GM23338 (cell line): ENCODE results near the gene AGFG1. TPM values are rescaled to one million over a fixed set of nuclear protein-coding genes. Genes with fewer than 3 reads are reported as not detected.
A peak's percentile ranks its signal among the peaks of the same experiment; 100 is the strongest.

Source experiments
- ATAC-seq: fragments of 200-7000 bp; cut with Tn5 transposase; 3 replicates; pipeline ENCODE4 v1.9.1; 2020
- DNase-seq: peaks from one replicate; pipeline ENCODE4 v3.0.0-alpha.2; 2015; ENCODE audit warnings: low spot score
- H2AFZ ChIP-seq: fragments of 200-600 bp; sonication (generic); 2 replicates; pipeline ENCODE4 v1.8.0; 2016; ENCODE audit warnings: antibody characterized with exemption, mild to moderate bottlenecking, moderate library complexity
- H3F3A ChIP-seq: fragments of 200-600 bp; sonication (generic); replicated peaks from 2 replicates; pipeline ENCODE4 v1.8.0; 2017; ENCODE audit warnings: antibody characterized with exemption, mixed run types, low read depth
- H3K27ac ChIP-seq: fragments of 200-600 bp; sonication (generic); 2 replicates; pipeline ENCODE4 v1.6.1; 2016; ENCODE audit warnings: low read depth
- H3K27me3 ChIP-seq: fragments of 200-600 bp; sonication (generic); 2 replicates; pipeline ENCODE4 v1.8.0; 2016; ENCODE audit warnings: mild to moderate bottlenecking, mixed run types, moderate library complexity; ENCODE audit not compliant: insufficient read depth
- H3K36me3 ChIP-seq: fragments of 200-600 bp; sonication (generic); 2 replicates; pipeline ENCODE4 v1.8.0; 2016; ENCODE audit warnings: mild to moderate bottlenecking; ENCODE audit not compliant: insufficient read depth
- H3K4me1 ChIP-seq: fragments of 200-600 bp; sonication (generic); 2 replicates; pipeline ENCODE4 v1.8.0; 2016; ENCODE audit warnings: mild to moderate bottlenecking, moderate library complexity; ENCODE audit not compliant: insufficient read depth
- H3K4me2 ChIP-seq: fragments of 200-600 bp; sonication (generic); 2 replicates; pipeline ENCODE4 v1.7.1; 2017; ENCODE audit warnings: mixed run types
- H3K4me3 ChIP-seq: fragments of 200-600 bp; sonication (generic); 2 replicates; pipeline ENCODE4 v1.6.1; 2016; ENCODE audit warnings: mixed run types
- H3K79me2 ChIP-seq: fragments of 200-600 bp; sonication (generic); replicated peaks from 2 replicates; pipeline ENCODE4 v1.8.0; 2017; ENCODE audit warnings: mild to moderate bottlenecking; ENCODE audit not compliant: insufficient read depth
- H3K9me2 ChIP-seq: fragments of 200-600 bp; sonication (generic); 2 replicates; pipeline ENCODE4 v1.8.0; 2017; ENCODE audit not compliant: insufficient read depth
- H4K20me1 ChIP-seq: fragments of 200-600 bp; sonication (generic); replicated peaks from 2 replicates; pipeline ENCODE4 v1.8.0; 2017; ENCODE audit warnings: mild to moderate bottlenecking; ENCODE audit not compliant: insufficient read depth
- H3K27ac Mint-ChIP-seq: 2 replicates; pipeline ENCODE4 v1.8.0; 2020; ENCODE audit warnings: inconsistent platforms, mild to moderate bottlenecking, moderate library complexity, mixed read lengths
- H3K27me3 Mint-ChIP-seq: 3 replicates; pipeline ENCODE4 v1.8.0; 2022; ENCODE audit warnings: low read depth, mild to moderate bottlenecking, moderate library complexity, mixed read lengths, inconsistent platforms; ENCODE audit not compliant: insufficient read depth, poor library complexity
- H3K36me3 Mint-ChIP-seq: 3 replicates; pipeline ENCODE4 v1.8.0; 2021; ENCODE audit warnings: low read depth, mild to moderate bottlenecking, inconsistent platforms, moderate library complexity, mixed read lengths
- H3K4me1 Mint-ChIP-seq: 3 replicates; pipeline ENCODE4 v1.8.0; 2020; ENCODE audit warnings: mild to moderate bottlenecking, inconsistent platforms, mixed read lengths
- H3K4me3 Mint-ChIP-seq: 3 replicates; pipeline ENCODE4 v1.8.0; 2021; ENCODE audit warnings: moderate library complexity, mild to moderate bottlenecking, inconsistent platforms, mixed read lengths
- H3K9me3 Mint-ChIP-seq: 3 replicates; pipeline ENCODE4 v1.8.0; 2020; ENCODE audit warnings: moderate library complexity, mild to moderate bottlenecking, inconsistent platforms, mixed read lengths
- CREB1 ChIP-seq: fragments of 250-450 bp; sonication (Bioruptor Pico); IDR thresholded peaks from 2 replicates; pipeline ENCODE4 v1.5.0; 2020; ENCODE audit warnings: low read depth, mild to moderate bottlenecking, moderate library complexity
- EZH2phosphoT487 ChIP-seq: fragments of 200-600 bp; sonication (generic); IDR thresholded peaks from one replicate; pipeline ENCODE4 v1.8.1; 2018; ENCODE audit warnings: antibody characterized with exemption; ENCODE audit not compliant: unreplicated experiment
- NANOG ChIP-seq: IDR thresholded peaks from 2 replicates; pipeline ENCODE4 v1.6.1; 2016; ENCODE audit warnings: antibody characterized with exemption, borderline replicate concordance
- POLR2AphosphoS5 ChIP-seq: IDR thresholded peaks from 2 replicates; pipeline ENCODE4 v1.6.1; 2016; ENCODE audit warnings: antibody characterized with exemption, low read depth
- REST ChIP-seq: IDR thresholded peaks from one replicate; pipeline ENCODE4 v1.6.1; 2018; ENCODE audit warnings: antibody characterized with exemption; ENCODE audit not compliant: unreplicated experiment
- ZNF331 ChIP-seq: fragments of 250-450 bp; sonication (Bioruptor Pico); IDR thresholded peaks from 2 replicates; pipeline ENCODE4 v1.5.0; 2020; ENCODE audit warnings: low read depth, mild to moderate bottlenecking, moderate library complexity
- polyA plus RNA-seq: library from polyadenylated mRNA; unstranded; fragments of >200 nt; fragmentation: Nextera tagmentation; extraction: Ambion mirVana; gene quantifications from 2 replicates; pipeline ENCODE4 v1.2.1, GENCODE V29; 2016
- total RNA-seq: library from RNA; depleted of rRNA; stranded (reverse); fragments of >200 nt; shearing (Covaris generic); gene quantifications from 2 replicates; pipeline ENCODE4 v1.2.3, GENCODE V29; 2014
- TF ChIP-seq, protein P1 (sequence below): fragments of 250-450 bp; sonication (Bioruptor Pico); IDR thresholded peaks from 2 replicates; pipeline ENCODE4 v1.5.0; 2020; ENCODE audit warnings: mild to moderate bottlenecking, moderate library complexity
- TF ChIP-seq, protein P2 (sequence below), 2 experiments: fragments of 200-600 bp in 1 of 2; sonication (generic) in 1 of 2; conservative IDR thresholded peaks; 2 replicates each; pipeline versions ENCODE4 v1.5.1 to v1.6.1; 2016 to 2017; ENCODE audit warnings: antibody characterized with exemption in 2 of 2, low read depth in 2 of 2, mild to moderate bottlenecking in 2 of 2, moderate library complexity in 1 of 2
- TF ChIP-seq, protein P3 (sequence below): IDR thresholded peaks from 2 replicates; pipeline ENCODE4 v1.6.1; 2016; ENCODE audit warnings: antibody characterized with exemption

AGFG1 gene
- total and polyA plus RNA-seq, 2 experiments from 2014 or later = 14.5 to 113 TPM

DNA sequence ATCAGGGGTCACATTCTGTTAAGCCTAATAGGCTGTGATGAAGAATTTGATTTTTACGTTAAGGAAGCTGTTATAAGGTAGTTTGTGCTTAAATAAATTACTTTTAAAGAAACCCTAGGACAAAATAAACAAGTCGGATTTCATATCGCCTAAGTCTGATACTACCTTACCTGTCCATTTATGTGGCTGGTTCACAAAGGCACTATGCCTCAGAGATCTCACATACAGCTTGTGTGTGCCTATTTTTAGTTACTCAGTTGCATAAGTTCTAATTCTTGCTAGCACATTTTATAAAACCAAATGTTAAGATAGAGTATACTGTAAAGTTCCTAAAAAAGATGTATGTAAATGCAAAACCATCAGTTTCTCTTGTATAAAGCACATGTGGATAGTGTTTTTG lies 40.0 kb downstream of the AGFG1 start (continued):
- TF ChIP-seq, protein P1, sequence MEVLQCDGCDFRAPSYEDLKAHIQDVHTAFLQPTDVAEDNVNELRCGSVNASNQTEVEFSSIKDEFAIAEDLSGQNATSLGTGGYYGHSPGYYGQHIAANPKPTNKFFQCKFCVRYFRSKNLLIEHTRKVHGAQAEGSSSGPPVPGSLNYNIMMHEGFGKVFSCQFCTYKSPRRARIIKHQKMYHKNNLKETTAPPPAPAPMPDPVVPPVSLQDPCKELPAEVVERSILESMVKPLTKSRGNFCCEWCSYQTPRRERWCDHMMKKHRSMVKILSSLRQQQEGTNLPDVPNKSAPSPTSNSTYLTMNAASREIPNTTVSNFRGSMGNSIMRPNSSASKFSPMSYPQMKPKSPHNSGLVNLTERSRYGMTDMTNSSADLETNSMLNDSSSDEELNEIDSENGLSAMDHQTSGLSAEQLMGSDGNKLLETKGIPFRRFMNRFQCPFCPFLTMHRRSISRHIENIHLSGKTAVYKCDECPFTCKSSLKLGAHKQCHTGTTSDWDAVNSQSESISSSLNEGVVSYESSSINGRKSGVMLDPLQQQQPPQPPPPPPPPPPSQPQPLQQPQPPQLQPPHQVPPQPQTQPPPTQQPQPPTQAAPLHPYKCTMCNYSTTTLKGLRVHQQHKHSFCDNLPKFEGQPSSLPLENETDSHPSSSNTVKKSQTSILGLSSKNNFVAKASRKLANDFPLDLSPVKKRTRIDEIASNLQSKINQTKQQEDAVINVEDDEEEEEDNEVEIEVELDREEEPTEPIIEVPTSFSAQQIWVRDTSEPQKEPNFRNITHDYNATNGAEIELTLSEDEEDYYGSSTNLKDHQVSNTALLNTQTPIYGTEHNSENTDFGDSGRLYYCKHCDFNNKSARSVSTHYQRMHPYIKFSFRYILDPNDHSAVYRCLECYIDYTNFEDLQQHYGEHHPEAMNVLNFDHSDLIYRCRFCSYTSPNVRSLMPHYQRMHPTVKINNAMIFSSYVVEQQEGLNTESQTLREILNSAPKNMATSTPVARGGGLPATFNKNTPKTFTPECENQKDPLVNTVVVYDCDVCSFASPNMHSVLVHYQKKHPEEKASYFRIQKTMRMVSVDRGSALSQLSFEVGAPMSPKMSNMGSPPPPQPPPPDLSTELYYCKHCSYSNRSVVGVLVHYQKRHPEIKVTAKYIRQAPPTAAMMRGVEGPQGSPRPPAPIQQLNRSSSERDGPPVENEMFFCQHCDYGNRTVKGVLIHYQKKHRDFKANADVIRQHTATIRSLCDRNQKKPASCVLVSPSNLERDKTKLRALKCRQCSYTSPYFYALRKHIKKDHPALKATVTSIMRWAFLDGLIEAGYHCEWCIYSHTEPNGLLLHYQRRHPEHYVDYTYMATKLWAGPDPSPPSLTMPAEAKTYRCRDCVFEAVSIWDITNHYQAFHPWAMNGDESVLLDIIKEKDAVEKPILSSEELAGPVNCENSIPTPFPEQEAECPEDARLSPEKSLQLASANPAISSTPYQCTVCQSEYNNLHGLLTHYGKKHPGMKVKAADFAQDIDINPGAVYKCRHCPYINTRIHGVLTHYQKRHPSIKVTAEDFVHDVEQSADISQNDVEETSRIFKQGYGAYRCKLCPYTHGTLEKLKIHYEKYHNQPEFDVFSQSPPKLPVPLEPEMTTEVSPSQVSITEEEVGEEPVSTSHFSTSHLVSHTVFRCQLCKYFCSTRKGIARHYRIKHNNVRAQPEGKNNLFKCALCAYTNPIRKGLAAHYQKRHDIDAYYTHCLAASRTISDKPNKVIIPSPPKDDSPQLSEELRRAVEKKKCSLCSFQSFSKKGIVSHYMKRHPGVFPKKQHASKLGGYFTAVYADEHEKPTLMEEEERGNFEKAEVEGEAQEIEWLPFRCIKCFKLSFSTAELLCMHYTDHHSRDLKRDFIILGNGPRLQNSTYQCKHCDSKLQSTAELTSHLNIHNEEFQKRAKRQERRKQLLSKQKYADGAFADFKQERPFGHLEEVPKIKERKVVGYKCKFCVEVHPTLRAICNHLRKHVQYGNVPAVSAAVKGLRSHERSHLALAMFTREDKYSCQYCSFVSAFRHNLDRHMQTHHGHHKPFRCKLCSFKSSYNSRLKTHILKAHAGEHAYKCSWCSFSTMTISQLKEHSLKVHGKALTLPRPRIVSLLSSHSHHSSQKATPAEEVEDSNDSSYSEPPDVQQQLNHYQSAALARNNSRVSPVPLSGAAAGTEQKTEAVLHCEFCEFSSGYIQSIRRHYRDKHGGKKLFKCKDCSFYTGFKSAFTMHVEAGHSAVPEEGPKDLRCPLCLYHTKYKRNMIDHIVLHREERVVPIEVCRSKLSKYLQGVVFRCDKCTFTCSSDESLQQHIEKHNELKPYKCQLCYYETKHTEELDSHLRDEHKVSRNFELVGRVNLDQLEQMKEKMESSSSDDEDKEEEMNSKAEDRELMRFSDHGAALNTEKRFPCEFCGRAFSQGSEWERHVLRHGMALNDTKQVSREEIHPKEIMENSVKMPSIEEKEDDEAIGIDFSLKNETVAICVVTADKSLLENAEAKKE (CRISPR knock-in tag) = no peak
- TF ChIP-seq POLR2AphosphoS5 (no peak), ZNF331 (CRISPR knock-in tag) (no peak), NANOG (no peak)
- TF ChIP-seq, protein P2, sequence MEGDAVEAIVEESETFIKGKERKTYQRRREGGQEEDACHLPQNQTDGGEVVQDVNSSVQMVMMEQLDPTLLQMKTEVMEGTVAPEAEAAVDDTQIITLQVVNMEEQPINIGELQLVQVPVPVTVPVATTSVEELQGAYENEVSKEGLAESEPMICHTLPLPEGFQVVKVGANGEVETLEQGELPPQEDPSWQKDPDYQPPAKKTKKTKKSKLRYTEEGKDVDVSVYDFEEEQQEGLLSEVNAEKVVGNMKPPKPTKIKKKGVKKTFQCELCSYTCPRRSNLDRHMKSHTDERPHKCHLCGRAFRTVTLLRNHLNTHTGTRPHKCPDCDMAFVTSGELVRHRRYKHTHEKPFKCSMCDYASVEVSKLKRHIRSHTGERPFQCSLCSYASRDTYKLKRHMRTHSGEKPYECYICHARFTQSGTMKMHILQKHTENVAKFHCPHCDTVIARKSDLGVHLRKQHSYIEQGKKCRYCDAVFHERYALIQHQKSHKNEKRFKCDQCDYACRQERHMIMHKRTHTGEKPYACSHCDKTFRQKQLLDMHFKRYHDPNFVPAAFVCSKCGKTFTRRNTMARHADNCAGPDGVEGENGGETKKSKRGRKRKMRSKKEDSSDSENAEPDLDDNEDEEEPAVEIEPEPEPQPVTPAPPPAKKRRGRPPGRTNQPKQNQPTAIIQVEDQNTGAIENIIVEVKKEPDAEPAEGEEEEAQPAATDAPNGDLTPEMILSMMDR (conservative IDR thresholded peaks at IDR 0.05; ENCODE audit: low read depth in 2 of 2) = no peak

- DNase-seq (no peak), ATAC-seq (no peak)
- no peaks in the 10 kb centered on the region for H3K9me3 Mint-ChIP-seq
- H2AFZ ChIP-seq = no peak overlapping the region
- H3K36me3 Mint-ChIP-seq = no peaks in the 10 kb centered on the region
- H3K4me3 ChIP-seq = no peak overlapping the region
- no peaks in the 10 kb centered on the region for H3K27me3 ChIP-seq
- H3K4me1 ChIP-seq = peaks cover 72% of the 10 kb centered on the region
- no peak overlapping the region for H3K4me2 ChIP-seq
- H3K27ac Mint-ChIP-seq = no peak overlapping the region
- peaks cover 73% of the 10 kb centered on the region for H3K4me1 Mint-ChIP-seq
- H3K4me3 Mint-ChIP-seq = no peak overlapping the region
- H3F3A ChIP-seq = no peaks in the 10 kb centered on the region
- H4K20me1 ChIP-seq = peaks cover 77% of the 10 kb centered on the region
- no peaks in the 10 kb centered on the region for H3K27me3 Mint-ChIP-seq
- H3K9me2 ChIP-seq = no peaks in the 10 kb centered on the region
- H3K79me2 ChIP-seq = peaks cover 100% of the 10 kb centered on the region
- peak overlapping the region; percentile 27 for H3K27ac ChIP-seq
- no peaks in the 10 kb centered on the region for H3K36me3 ChIP-seq
- TF ChIP-seq CREB1 (CRISPR knock-in tag) (no peak), EZH2phosphoT487 (no peak), POLR2AphosphoS5 (no peak), REST (no peak)
- TF ChIP-seq, protein P3, sequence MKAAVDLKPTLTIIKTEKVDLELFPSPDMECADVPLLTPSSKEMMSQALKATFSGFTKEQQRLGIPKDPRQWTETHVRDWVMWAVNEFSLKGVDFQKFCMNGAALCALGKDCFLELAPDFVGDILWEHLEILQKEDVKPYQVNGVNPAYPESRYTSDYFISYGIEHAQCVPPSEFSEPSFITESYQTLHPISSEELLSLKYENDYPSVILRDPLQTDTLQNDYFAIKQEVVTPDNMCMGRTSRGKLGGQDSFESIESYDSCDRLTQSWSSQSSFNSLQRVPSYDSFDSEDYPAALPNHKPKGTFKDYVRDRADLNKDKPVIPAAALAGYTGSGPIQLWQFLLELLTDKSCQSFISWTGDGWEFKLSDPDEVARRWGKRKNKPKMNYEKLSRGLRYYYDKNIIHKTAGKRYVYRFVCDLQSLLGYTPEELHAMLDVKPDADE = no peak
These were observed 41.2 kb downstream of the AGFG1 start for GRCh38 chr2:227513113-227513512.
